ENCODE data around the gene PIP4K2A. TPM values are rescaled to one million over a fixed set of nuclear protein-coding genes. Genes with fewer than 3 reads are reported as not detected.

The PIP4K2A gene
- total and polyA plus RNA-seq, 2 of the 8 experiments (the other 6 are each of a cell fraction or from before 2014, with no cell fraction given) = 19.0 to 60.9 TPM

DNA sequence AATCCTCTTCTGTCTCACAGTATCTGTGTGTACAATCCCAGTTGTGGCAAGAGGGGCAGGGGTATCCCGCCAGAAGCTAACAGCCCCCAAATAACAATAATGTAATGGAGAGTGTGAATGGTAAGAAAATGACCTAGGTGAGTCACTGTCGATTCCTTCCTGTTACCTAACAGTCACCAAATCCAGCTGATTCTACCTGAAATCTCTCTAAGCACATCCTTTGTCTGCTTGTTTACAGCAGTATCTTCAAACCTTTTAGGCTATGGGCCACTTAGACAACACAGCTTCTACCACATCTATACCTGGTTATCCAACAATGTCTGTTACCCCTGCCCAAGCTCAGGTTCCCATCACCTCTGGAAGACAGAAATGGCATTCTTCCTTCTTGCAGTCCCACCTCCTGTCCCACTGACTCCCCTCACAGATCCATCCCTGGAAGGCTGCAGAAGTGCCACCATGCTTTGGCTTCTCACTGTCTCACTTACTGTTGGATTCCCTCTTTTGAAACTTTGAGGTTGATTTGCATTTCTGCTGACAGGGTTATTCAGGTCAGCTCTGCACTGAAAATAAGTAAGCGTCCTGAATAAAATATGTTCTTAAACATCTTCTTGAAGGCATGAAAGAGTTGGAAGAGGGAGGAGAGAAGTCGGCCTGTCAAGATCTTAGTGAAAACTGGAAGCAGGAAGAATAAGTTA lies 13.1 kb downstream of the PIP4K2A start:
- no peak overlapping the region for H3K14ac ChIP-seq (ENCODE audit: insufficient read length)
- H4K91ac ChIP-seq (replicated peaks; ENCODE audit: insufficient read length, low read length) = no peak overlapping the region
- no peaks in the 10 kb centered on the region for H3K27me3 ChIP-seq (replicated peaks in 1 of 4; ENCODE audit: control insufficient read depth in 3 of 4, extremely low read depth in 1 of 4, insufficient read depth in 3 of 4, low read length in 3 of 4)
- H3K4me2 ChIP-seq (ENCODE audit: insufficient read depth in 1 of 2, low read depth in 2 of 2, low read length in 2 of 2) = 0 out of 4 replicates have a peak overlapping the region, but pooled peaks of 1 of the 2 experiments have one; percentile 16
- H2AFZ ChIP-seq (ENCODE audit: low read length) = no peak overlapping the region
- no peak overlapping the region for H3K4ac ChIP-seq (replicated peaks; ENCODE audit: insufficient read length, low read depth, low read length)
- H4K5ac ChIP-seq (ENCODE audit: insufficient read length, low read depth, low read length) = no peak overlapping the region
- H3K23me2 ChIP-seq (ENCODE audit: low read depth, low read length) = no peaks in the 10 kb centered on the region
- no peak overlapping the region for H2AK5ac ChIP-seq (ENCODE audit: low read depth, low read length)
- H3K23ac ChIP-seq (ENCODE audit: insufficient read length) = no peak overlapping the region
- H4K8ac ChIP-seq (ENCODE audit: extremely low read depth, insufficient read depth, low read length) = no peak overlapping the region
- POLR2A ChIA-PET (ENCODE audit: partially characterized antibody) = no interaction called here
- H2BK20ac ChIP-seq (ENCODE audit: low read length) = no peak overlapping the region
- no peak overlapping the region for H3K18ac ChIP-seq (ENCODE audit: extremely low read depth, low read length)
- FAIRE-seq (no peak), DNase-seq (ENCODE audit: low read depth in 1 of 2, low spot score in 2 of 2) (no peak)
- 89% methylated on average over 4 of the region's 4 CpGs; no CpG with 5 or more reads in 1 of the 2 experiments for WGBS, 2 experiments (ENCODE audit: extremely low coverage in 1 of 2, insufficient coverage in 1 of 2, insufficient read length in 1 of 2, insufficient replicate concordance in 2 of 2, low coverage in 1 of 2, low lambda C conversion rate in 2 of 2, missing lambda C conversion rate in 1 of 2)
- H3K4me3 ChIP-seq (ENCODE audit: extremely low read depth in 1 of 4, insufficient read depth in 2 of 4, low read depth in 3 of 4, low read length in 4 of 4) = no peak overlapping the region
- peaks cover 8% of the 10 kb centered on the region in 2 experiments for H4K20me1 ChIP-seq (replicated peaks in 1 of 2; ENCODE audit: control insufficient read depth in 1 of 2, insufficient read depth in 2 of 2, low read length in 2 of 2)
- H3K79me2 ChIP-seq (ENCODE audit: control insufficient read depth in 1 of 2, insufficient read depth in 2 of 2, low read length in 2 of 2) = peaks cover 10 to 100% of the 10 kb centered on the region in 2 experiments
- H3K9ac ChIP-seq (replicated peaks in 1 of 4; ENCODE audit: extremely low read depth in 1 of 4, low read depth in 3 of 4, low read length in 3 of 4) = no peak overlapping the region
- peaks cover 6 to 32% (median 14%) of the 10 kb centered on the region in 4 experiments for H3K4me1 ChIP-seq (replicated peaks in 1 of 4; ENCODE audit: control insufficient read depth in 3 of 4, insufficient read depth in 4 of 4, low read length in 3 of 4)
- no peak overlapping the region for H3K27ac ChIP-seq (ENCODE audit: low read depth, low read length)
- peaks cover 20% of the 10 kb centered on the region for H3K79me1 ChIP-seq (ENCODE audit: low read depth, low read length)
- H2BK5ac ChIP-seq (ENCODE audit: low read depth, low read length) = peak overlapping the region; percentile 28; the same call in 1 of the 2 replicates
- no peak overlapping the region for H2BK12ac ChIP-seq (ENCODE audit: low read depth, low read length)
- CTCF ChIA-PET (ENCODE audit: partially characterized antibody) = interaction anchor here (0.5 to 1.0 kb wide), 4 partner anchors 9 to 1456 kb away, joined by 3 to 4 read pairs (median 3); no protein-coding TSS in a partner anchor
- H2BK15ac ChIP-seq (ENCODE audit: low read length) = 0 out of 2 replicates have a peak overlapping the region, but pooled peaks have one; percentile 1
- H3K56ac ChIP-seq (replicated peaks; ENCODE audit: insufficient read length, low read depth, low read length) = no peak overlapping the region
- no peaks in the 10 kb centered on the region; a peak in 1 of 8 replicates for H3K36me3 ChIP-seq (ENCODE audit: control insufficient read depth in 2 of 4, insufficient read depth in 4 of 4, low read length in 3 of 4)
- no peaks in the 10 kb centered on the region for H3K9me3 ChIP-seq (ENCODE audit: insufficient read depth in 2 of 2, low read depth in 1 of 2, low read length in 1 of 2)
- H2BK120ac ChIP-seq (replicated peaks; ENCODE audit: low read depth, low read length) = no peak overlapping the region
- TF ChIP-seq KDM4A (IDR thresholded peaks at IDR 0.05; ENCODE audit: low read depth, low read length, severe bottlenecking) (no peak), HDAC2 (IDR thresholded peaks at IDR 0.05; ENCODE audit: borderline replicate concordance in 1 of 2, low read depth in 2 of 2, low read length in 2 of 2) (no peak), TAF1 (IDR thresholded peaks at IDR 0.05; ENCODE audit: low read depth, low read length) (no peak), SAP30 (IDR thresholded peaks at IDR 0.05; ENCODE audit: insufficient read depth, insufficient replicate concordance, low read length) (no peak), ASH2L (IDR thresholded peaks at IDR 0.05; ENCODE audit: low read length) (no peak), CHD2 (IDR thresholded peaks at IDR 0.05; ENCODE audit: low read length) (no peak), CEBPB (IDR thresholded peaks at IDR 0.05; ENCODE audit: low read depth, low read length) (no peak), SP2 (IDR thresholded peaks at IDR 0.05; ENCODE audit: low read length) (no peak), SP4 (IDR thresholded peaks at IDR 0.05; ENCODE audit: low read length) (no peak), JUND (IDR thresholded peaks at IDR 0.05; ENCODE audit: low read length) (no peak), SIRT6 (IDR thresholded peaks at IDR 0.05; ENCODE audit: low read length) (no peak), SRF (IDR thresholded peaks at IDR 0.05; ENCODE audit: low read depth, low read length) (no peak), MAFK (IDR thresholded peaks at IDR 0.05; ENCODE audit: low read depth, low read length) (no peak), YY1 (IDR thresholded peaks at IDR 0.05; ENCODE audit: low read depth, low read length) (no peak)

Data from H1 (cell line).